NCI-H187 treated with DMSO at 0.1 percent for 48 hours (cell line): Measurements from ENCODE around the gene DOCK6.

Experiments
- DNase-seq: peaks from one replicate; lab custom pipeline; 2025; lab: John Stamatoyannopoulos, UW

DOCK6 gene

GRCh38 chr19:11278670-11279069 is 16.3 kb upstream of the DOCK6 start:
- no peak for DNase-seq

GRCh38 chr19:11274533-11275086 is 12.3 kb upstream of the DOCK6 start:
- no peak for DNase-seq

GRCh38 chr19:11273989-11274388 is 11.7 kb upstream of the DOCK6 start:
- no peak for DNase-seq

GRCh38 chr19:11273296-11273695 is 11.0 kb upstream of the DOCK6 start:
- no peak for DNase-seq

- DNase-seq, result no peak
Measured at GRCh38 chr19:11269408-11269807, 7.1 kb upstream of the DOCK6 start.

GRCh38 chr19:11268783-11269267 is 6.5 kb upstream of the DOCK6 start:
- DNase-seq, result no peak

GRCh38 chr19:11267316-11268085 is 5.2 kb upstream of the DOCK6 start:
- DNase-seq, result no peak

GRCh38 chr19:11265785-11266236 is 3.5 kb upstream of the DOCK6 start:
- DNase-seq, result no peak

GRCh38 chr19:11265177-11265784 is 3.0 kb upstream of the DOCK6 start:
- DNase-seq, result no peak

GRCh38 chr19:11264452-11265176 is 2.3 kb upstream of the DOCK6 start:
- DNase-seq, result no peak

- no peak for DNase-seq
Measured at GRCh38 chr19:11263726-11264125, 1.4 kb upstream of the DOCK6 start.

- no peak for DNase-seq
Measured at GRCh38 chr19:11261431-11261970, 823 bp downstream of the DOCK6 start.

GRCh38 chr19:11260996-11261395 is 1.3 kb downstream of the DOCK6 start:
- no peak for DNase-seq

- no peak for DNase-seq
Measured at GRCh38 chr19:11257846-11258380, 4.4 kb downstream of the DOCK6 start.

GRCh38 chr19:11256189-11256588 is 6.1 kb downstream of the DOCK6 start:
- no peak for DNase-seq

- DNase-seq, result no peak
Measured at GRCh38 chr19:11254666-11255065, 7.7 kb downstream of the DOCK6 start.

- DNase-seq, result no peak
Measured at GRCh38 chr19:11252665-11253355, 9.5 kb downstream of the DOCK6 start.

GRCh38 chr19:11251650-11252314 is 10.5 kb downstream of the DOCK6 start:
- no peak for DNase-seq

GRCh38 chr19:11251217-11251616 is 11.1 kb downstream of the DOCK6 start:
- DNase-seq, result no peak

GRCh38 chr19:11248852-11249251 is 13.5 kb downstream of the DOCK6 start:
- DNase-seq, result no peak

GRCh38 chr19:11247934-11248333 is 14.4 kb downstream of the DOCK6 start:
- no peak for DNase-seq
